Body of pancreas (tissue), 4 donors: ENCODE measurements around the gene ROBO2. TPM values are rescaled to one million over a fixed set of nuclear protein-coding genes. Genes with fewer than 3 reads are reported as not detected.

ENCODE experiments used
- ATAC-seq: fragments of 150-250 bp; one replicate; pipeline ENCODE4 v1.9.1; 2016
- DNase-seq, 4 donors: peaks; one replicate each; pipeline ENCODE4 v3.0.0-alpha.2; 2019
- H3K27ac ChIP-seq, 4 donors: fragments of 200-600 bp; sonication (generic); 1 replicate in 3 of 4; 2 replicates in 1 of 4; pipeline versions ENCODE4 v1.5.1 to v1.6.1; 2016 to 2019; ENCODE audit warnings: mild to moderate bottlenecking in 1 of 4, mixed read lengths in 1 of 4, moderate library complexity in 1 of 4
- H3K27me3 ChIP-seq, 2 donors: fragments of 200-600 bp; sonication (generic); one replicate each; pipeline ENCODE4 v1.6.0; 2016; ENCODE audit warnings: mild to moderate bottlenecking in 1 of 2
- H3K36me3 ChIP-seq, 2 donors: fragments of 200-600 bp; sonication (generic); replicated peaks in 1 of 2; 2 replicates each; pipeline ENCODE4 v1.5.1; 2016; ENCODE audit warnings: low read depth in 2 of 2; ENCODE audit not compliant: insufficient read depth in 1 of 2
- H3K4me1 ChIP-seq: fragments of 200-600 bp; sonication (generic); one replicate; pipeline ENCODE4 v1.6.0; 2016
- H3K4me3 ChIP-seq, 2 donors: fragments of 200-600 bp; sonication (generic); 1 replicate in 1 of 2; 2 replicates in 1 of 2; pipeline ENCODE4 v1.5.1; 2016 to 2019
- H3K9me3 ChIP-seq, 3 donors: fragments of 200-600 bp; sonication (generic); 1 replicate in 2 of 3; 2 replicates in 1 of 3; pipeline ENCODE4 v1.5.1; 2016
- CTCF ChIP-seq, 7 experiments: fragments of 450-650 bp in 4 of 7; fragments of 200-600 bp in 3 of 7; sonication (generic) in 3 of 7; IDR thresholded peaks; one replicate each; pipeline ENCODE4 v1.5.1; 2016 to 2019; ENCODE audit warnings: antibody characterized with exemption in 7 of 7
- POLR2A ChIP-seq, 3 donors: fragments of 450-650 bp; IDR thresholded peaks; one replicate each; pipeline ENCODE4 v1.6.1; 2016; ENCODE audit warnings: antibody characterized with exemption in 3 of 3, mild to moderate bottlenecking in 2 of 3
- WGBS, 2 donors: methylation state at CpG; one replicate each; pipeline ENCODE4 v1.1.5; 2017; 5-methylcytosine and 5-hydroxymethylcytosine counted together
- intact Hi-C: fragments of 100-400 bp; cut with DNase I; formaldehyde crosslinking; loops from one replicate; pipeline ENCODE4 v1.15.1; 2023
- total RNA-seq, 2 donors: library from RNA; depleted of rRNA; stranded (reverse); fragments of >200 nt; gene quantifications; one replicate each; pipeline ENCODE4 v1.1.0, GENCODE V29; 2016

The ROBO2 gene
- total RNA-seq, 2 donors from 2014 or later = 1.3 to 3.0 TPM

GRCh38 chr3:77468626-77469020 lies 428.7 kb downstream of the ROBO2 start:
- Histone ChIP-seq H3K27me3 (no peaks in the 10 kb centered on the region), H3K4me1 (peaks cover 13% of the 10 kb centered on the region), H3K27ac (peak overlapping the region in 1 of 4 donors; percentile 19), H3K36me3 (no peaks in the 10 kb centered on the region), H3K9me3 (no peaks in the 10 kb centered on the region), H3K4me3 (no peak overlapping the region)
- peak in 2 of 4 donors; percentile 9 to 26 for DNase-seq
- peak; percentile 11 for ATAC-seq
- intact Hi-C loops = no loop called here
- TF ChIP-seq POLR2A (IDR thresholded peaks at IDR 0.05) = no peak
- 53 to 58% methylated on average over 3 of the region's 3 CpGs for WGBS, 2 donors

GRCh38 chr3:77475507-77475906 lies 435.6 kb downstream of the ROBO2 start:
- Histone ChIP-seq H3K4me3 (no peak overlapping the region), H3K36me3 (no peaks in the 10 kb centered on the region), H3K9me3 (no peaks in the 10 kb centered on the region), H3K27ac (no peak overlapping the region), H3K27me3 (no peaks in the 10 kb centered on the region), H3K4me1 (no peaks in the 10 kb centered on the region)
- DNase-seq (no peak), ATAC-seq (no peak)
- intact Hi-C loops = no loop called here
- TF ChIP-seq CTCF (IDR thresholded peaks at IDR 0.05) = no peak
- no peak for TF ChIP-seq POLR2A (IDR thresholded peaks at IDR 0.05)
- WGBS, 2 donors = 14 to 43% methylated on average over 2 of the region's 2 CpGs

DNA sequence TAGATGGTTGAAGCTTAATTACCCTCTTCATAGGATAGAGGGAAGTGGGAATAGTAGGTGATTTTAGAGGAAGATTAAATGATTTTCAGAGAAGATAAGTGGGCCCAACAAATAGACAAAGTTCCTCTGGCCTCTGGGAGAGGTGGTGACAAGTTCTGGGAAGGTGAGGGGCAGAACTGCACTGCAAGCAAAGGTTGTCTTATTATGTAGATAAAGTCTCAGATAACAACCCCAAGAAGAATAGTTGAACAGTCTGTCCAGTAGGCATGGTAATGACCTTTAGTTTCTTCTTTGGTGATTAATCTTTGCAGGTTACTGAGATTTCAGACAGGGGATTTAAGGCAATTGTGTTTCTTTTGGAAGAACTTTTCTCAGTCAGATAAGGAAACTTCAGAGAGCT lies 439.1 kb downstream of the ROBO2 start:
- Histone ChIP-seq H3K27ac (no peak overlapping the region), H3K36me3 (no peaks in the 10 kb centered on the region), H3K9me3 (no peaks in the 10 kb centered on the region), H3K4me3 (no peak overlapping the region), H3K27me3 (no peaks in the 10 kb centered on the region), H3K4me1 (no peaks in the 10 kb centered on the region)
- DNase-seq (no peak), ATAC-seq (no peak)
- TF ChIP-seq CTCF (IDR thresholded peaks at IDR 0.05) = no peak
- TF ChIP-seq POLR2A (IDR thresholded peaks at IDR 0.05) = no peak
- intact Hi-C loops = no loop called here

- TF ChIP-seq POLR2A (IDR thresholded peaks at IDR 0.05) = no peak
- no peak for TF ChIP-seq CTCF (IDR thresholded peaks at IDR 0.05)
- intact Hi-C loops = no loop called here
- H3K9me3 ChIP-seq = no peaks in the 10 kb centered on the region
- ATAC-seq (no peak), DNase-seq (no peak)
- H3K4me1 ChIP-seq = no peaks in the 10 kb centered on the region
- 29 to 40% methylated on average over 1 of the region's 1 CpG for WGBS, 2 donors
- no peak overlapping the region for H3K27ac ChIP-seq
- H3K4me3 ChIP-seq = no peak overlapping the region
- no peaks in the 10 kb centered on the region for H3K36me3 ChIP-seq
- H3K27me3 ChIP-seq = no peaks in the 10 kb centered on the region
Observed at GRCh38 chr3:77489216-77489615, 449.3 kb downstream of the ROBO2 start.

- intact Hi-C loops = no loop called here
Observed at GRCh38 chr3:77491961-77492360, 452.1 kb downstream of the ROBO2 start.

More at GRCh38 chr3:77491961-77492360, 452.1 kb downstream of the ROBO2 start:
- Histone ChIP-seq H3K4me1 (no peaks in the 10 kb centered on the region), H3K27me3 (no peaks in the 10 kb centered on the region), H3K36me3 (no peaks in the 10 kb centered on the region), H3K9me3 (no peaks in the 10 kb centered on the region), H3K4me3 (no peak overlapping the region), H3K27ac (no peak overlapping the region)
- 40 to 42% methylated on average over 1 of the region's 1 CpG for WGBS, 2 donors
- TF ChIP-seq POLR2A (IDR thresholded peaks at IDR 0.05) (no peak), CTCF (IDR thresholded peaks at IDR 0.05) (no peak)
- ATAC-seq (no peak), DNase-seq (no peak)
